ENCODE results near the gene GOLGA6A. TPM values are rescaled to one million over a fixed set of nuclear protein-coding genes. Genes with fewer than 3 reads are reported as not detected.

The GOLGA6A gene
- total and polyA plus RNA-seq, 9 of the 15 experiments (the other 6 are each of a cell fraction or from before 2014, with no cell fraction given) = not detected

DNA sequence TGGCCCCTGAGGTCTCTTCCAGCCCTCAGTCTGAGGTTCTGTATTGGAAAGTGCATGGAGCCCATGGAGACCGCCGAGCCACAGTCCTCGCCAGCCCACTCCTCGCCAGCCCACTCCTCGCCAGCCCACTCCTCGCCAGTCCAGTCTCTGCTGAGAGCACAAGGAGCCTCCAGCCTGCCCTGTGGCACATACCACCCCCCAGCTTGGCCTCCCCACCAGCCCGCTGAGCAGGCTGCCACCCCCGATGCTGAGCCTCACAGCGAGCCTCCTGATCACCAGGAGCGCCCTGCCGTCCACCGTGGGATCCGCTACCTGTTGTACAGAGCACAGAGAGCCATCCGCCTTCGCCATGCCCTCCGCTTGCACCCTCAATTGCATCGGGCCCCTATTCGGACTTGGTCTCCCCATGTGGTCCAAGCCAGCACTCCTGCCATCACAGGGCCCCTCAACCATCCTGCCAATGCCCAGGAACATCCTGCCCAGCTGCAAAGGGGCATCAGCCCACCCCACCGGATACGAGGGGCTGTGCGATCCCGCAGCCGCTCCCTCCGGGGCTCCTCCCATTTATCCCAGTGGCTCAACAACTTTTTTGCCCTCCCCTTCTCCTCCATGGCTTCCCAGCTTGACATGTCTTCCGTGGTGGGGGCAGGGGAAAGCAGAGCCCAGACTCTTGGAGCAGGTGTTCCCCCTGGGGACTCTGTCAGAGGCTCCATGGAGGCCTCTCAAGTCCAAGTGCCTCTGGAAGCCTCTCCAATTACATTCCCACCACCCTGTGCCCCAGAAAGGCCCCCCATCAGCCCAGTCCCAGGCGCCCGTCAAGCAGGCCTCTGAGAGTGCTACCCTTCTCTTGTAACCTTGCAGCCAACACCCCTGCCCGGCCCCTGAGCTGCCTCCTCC lies 47.0 kb downstream of the GOLGA6A start:
- POLR2A ChIA-PET = interaction anchor here (0.8 to 1.0 kb wide), 2 partner anchors 8 to 10 kb away, joined by 3 to 5 read pairs; no protein-coding TSS in a partner anchor

More for the DNA sequence above, 47.0 kb downstream of the GOLGA6A start:
- no peaks in the 10 kb centered on the region for H3K9me3 ChIP-seq (replicated peaks; ENCODE audit: control insufficient read depth, insufficient read depth, low read depth, low read length)
- 87% methylated on average over 20 of the region's 28 CpGs for WGBS (ENCODE audit: insufficient coverage, low coverage, missing lambda C conversion rate)
- H4K20me1 ChIP-seq (replicated peaks; ENCODE audit: control insufficient read depth, insufficient read depth, low read length) = peaks cover 20% of the 10 kb centered on the region
- no TSS peak for BruUV-seq (replicated peaks)
- peaks cover 4 to 15% of the 10 kb centered on the region in 2 experiments; a peak in 3 of 5 replicates for H3K4me1 ChIP-seq (replicated peaks in 1 of 2; ENCODE audit: control insufficient read depth in 2 of 2, insufficient read depth in 2 of 2, low read length in 2 of 2)
- DNase-seq (ENCODE audit: extremely low read depth in 1 of 4, low spot score in 3 of 4) = no peak
- H3K9me1 ChIP-seq (ENCODE audit: control insufficient read depth, insufficient read depth, low read length) = peaks cover 3% of the 10 kb centered on the region
- intact Hi-C loops (cut with micrococcal nuclease) (loop anchor here (5.0 kb wide), 1 partner anchor 43 kb away; the partner anchor contains the start of genes PML and STOML1), in situ Hi-C loops (cut with MboI) (loop anchor here (5.0 kb wide), 1 partner anchor 58 kb away; no protein-coding TSS in a partner anchor)
- H3K27ac ChIP-seq (ENCODE audit: extremely low read depth, low read depth, low read length) = no peak overlapping the region
- H3K79me2 ChIP-seq (ENCODE audit: control insufficient read depth, insufficient read depth, low read length) = no peaks in the 10 kb centered on the region
- FAIRE-seq = no peak
- ATAC-seq = no peak
- TF ChIP-seq ETV6 (IDR thresholded peaks at IDR 0.05; ENCODE audit: borderline replicate concordance in 1 of 2, low read depth in 2 of 2, low read length in 1 of 2) (no peak), ETV6 (CRISPR knock-in tag; IDR thresholded peaks at IDR 0.05; ENCODE audit: borderline replicate concordance) (no peak), TBP (optimal IDR thresholded peaks at IDR 0.05; ENCODE audit: low read depth, low read length) (no peak), LARP7 (IDR thresholded peaks at IDR 0.05) (no peak), ZNF518B (CRISPR knock-in tag; IDR thresholded peaks at IDR 0.05) (no peak), ZNF324 (CRISPR knock-in tag; IDR thresholded peaks at IDR 0.05) (no peak), GTF2E2 (tag; IDR thresholded peaks at IDR 0.05) (no peak), TEAD4 (IDR thresholded peaks at IDR 0.05; ENCODE audit: low read length) (no peak), TEAD4 (CRISPR knock-in tag; IDR thresholded peaks at IDR 0.05; ENCODE audit: borderline replicate concordance) (no peak)
- H3K9ac ChIP-seq (ENCODE audit: insufficient read depth in 1 of 2, low read depth in 2 of 2, low read length in 2 of 2) = no peak overlapping the region
- CTCF ChIA-PET (ENCODE audit: low intra/inter-chr PET ratio) = no interaction called here
- peaks cover 51% of the 10 kb centered on the region; the same call in 1 of the 3 replicates for H3K36me3 ChIP-seq (ENCODE audit: control insufficient read depth, insufficient read depth, low read length)
- H3K4me3 ChIP-seq = no peak overlapping the region
- no peak overlapping the region for H3K4me2 ChIP-seq (ENCODE audit: insufficient read depth, low read length)
- peaks cover 0 to 6% of the 10 kb centered on the region in 2 experiments; a peak in 3 of 5 replicates for H3K27me3 ChIP-seq (ENCODE audit: control insufficient read depth in 2 of 2, insufficient read depth in 2 of 2, low read length in 2 of 2)
- no peak overlapping the region for H2AFZ ChIP-seq (ENCODE audit: low read depth, low read length)

All from K562 (cell line).